ENCODE data around the gene SLC26A11. TPM values are rescaled to one million over a fixed set of nuclear protein-coding genes. Genes with fewer than 3 reads are reported as not detected.

The SLC26A11 gene
- total RNA-seq, 1 donor from 2014 or later: 8.3 TPM

DNA sequence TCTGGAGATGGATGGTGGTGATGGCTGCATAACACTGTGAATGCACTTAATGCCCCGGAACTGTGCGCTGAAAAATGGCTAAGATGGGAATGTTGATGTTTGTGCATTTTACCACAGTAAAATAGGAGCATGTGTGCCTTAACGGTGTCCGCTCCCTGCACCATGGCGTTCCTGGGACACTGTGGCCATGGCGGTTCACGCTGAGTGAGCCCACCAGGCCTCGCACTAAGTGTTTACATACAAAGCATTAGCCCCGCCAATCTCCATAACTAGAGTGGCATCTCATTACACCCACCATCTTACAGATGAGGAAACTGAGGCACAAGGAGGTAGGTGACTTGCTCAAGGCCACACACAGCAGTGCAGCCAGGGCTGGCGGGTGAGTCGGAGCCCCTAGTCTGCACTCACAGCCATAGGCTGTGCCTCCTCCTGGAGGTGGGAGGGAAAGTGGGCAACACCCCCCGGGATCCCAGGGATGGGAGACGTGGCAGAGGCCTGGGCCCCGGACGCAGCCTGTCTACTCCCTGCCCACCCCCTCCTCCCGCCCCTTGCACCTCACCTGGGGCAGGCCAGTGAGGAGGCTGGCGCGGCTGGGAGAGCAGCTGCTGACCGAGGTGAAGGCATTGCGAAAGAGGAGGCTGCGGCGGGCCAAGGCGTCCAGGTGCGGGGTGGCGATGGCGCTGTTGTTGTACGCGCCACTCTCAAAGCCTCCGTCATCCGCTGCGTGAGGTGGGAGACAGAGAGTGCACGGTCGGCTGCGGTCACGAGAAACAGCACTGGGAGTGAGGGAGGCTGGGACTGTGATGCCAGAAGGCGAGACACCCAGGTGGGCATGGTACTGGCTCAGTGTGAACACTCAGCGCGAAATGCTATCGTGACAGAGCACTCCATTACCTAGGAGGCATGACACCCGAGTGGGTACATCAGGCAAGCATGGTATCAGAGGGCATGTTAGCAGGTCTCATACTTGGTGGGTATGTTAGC is 3.5 kb upstream of the SLC26A11 start:
- intact Hi-C loops (cut with DNase I): no loop called here
- no peak for DNase-seq (ENCODE audit: low spot score)

DNA sequence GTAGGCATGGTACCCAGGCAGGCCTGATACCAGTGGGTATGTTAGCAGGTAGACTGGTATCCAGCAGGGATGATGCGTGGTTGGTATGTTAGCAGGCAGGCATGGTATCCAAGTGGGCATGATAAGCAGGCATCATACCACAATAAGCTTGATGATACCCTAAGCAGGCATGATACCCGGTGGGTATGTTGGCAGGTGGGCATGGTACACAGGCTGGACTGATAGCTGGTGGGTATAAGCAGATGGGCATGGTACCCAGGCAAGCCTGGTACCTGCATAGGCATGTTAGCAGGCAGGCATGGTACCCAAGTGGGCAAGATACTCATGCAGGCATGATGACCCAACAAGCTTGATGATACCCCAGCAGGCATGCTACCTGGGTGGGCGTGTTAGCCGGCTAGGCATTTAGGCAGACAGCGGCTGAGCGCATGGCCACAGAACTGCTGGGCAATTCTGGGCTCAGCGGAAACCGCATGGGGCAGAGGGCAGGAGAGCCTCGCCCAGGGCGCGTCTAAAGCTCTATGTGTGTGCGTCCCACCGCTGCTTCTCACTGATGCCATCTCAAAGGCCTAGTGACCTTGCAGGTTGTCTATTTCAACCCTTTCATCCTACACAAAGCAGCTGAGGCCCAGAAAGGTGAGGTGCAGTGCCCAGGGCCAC is 2.4 kb upstream of the SLC26A11 start:
- intact Hi-C loops (cut with DNase I): no loop called here
- no peak for DNase-seq (ENCODE audit: low spot score)

DNA sequence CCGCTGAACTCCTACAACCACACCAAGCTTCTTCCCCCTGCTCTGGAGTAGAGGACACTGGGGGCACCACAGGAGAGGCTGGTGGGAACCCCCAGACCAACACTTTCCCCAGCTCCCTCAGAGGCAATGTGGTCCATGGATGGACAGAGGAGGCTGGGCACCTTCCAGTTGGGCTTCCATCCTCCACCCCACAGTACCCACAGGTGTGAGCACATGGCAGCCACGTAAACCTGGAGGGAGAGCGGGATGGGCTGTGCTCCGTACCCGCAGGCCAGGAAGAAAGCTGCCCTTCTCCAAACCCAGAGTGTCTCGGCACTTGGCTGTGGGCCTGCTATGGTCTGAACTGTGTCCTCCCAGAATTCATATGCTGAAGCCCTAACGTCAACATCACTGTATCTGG is 1.8 kb upstream of the SLC26A11 start:
- intact Hi-C loops (cut with DNase I): no loop called here
- no peak for DNase-seq (ENCODE audit: low spot score)

DNA sequence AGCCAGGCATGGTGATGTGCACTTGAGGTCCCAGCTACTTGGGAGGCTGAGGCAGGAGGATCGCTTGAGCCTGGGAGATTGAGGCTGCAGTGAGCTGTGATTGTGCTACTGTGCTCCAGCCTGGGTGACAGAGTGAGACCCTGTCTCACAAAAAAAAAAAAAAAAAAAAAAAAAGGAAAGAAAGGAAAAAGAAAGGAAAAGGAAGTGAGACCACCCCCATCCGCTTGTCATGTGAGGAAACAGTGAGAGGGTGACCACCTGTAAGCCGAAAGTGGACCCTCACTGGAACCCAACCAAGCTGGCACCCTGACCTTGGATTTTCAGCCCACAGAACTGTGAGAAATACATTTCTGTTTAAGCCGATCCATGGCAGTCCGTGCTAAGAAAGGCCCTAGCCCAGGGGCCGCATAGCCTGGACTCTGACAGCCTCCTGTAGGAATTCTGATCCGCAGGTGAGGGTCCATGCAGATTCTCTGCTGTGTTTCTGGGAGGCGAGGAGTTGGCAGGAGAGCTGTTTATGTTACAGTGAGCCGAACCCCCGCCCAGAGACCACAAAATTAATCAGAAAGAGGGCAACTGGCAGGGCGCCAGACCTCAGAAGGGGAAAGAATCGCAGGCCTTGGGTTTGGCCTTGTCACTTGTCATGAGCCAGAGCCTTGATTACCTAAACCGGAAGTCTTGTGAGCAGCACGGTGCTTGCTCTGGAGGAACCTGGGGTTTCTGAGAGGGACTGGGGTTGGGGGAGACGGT is 1.0 kb upstream of the SLC26A11 start:
- DNase-seq (ENCODE audit: low spot score): peak; percentile 85
- intact Hi-C loops (cut with DNase I): no loop called here

DNA sequence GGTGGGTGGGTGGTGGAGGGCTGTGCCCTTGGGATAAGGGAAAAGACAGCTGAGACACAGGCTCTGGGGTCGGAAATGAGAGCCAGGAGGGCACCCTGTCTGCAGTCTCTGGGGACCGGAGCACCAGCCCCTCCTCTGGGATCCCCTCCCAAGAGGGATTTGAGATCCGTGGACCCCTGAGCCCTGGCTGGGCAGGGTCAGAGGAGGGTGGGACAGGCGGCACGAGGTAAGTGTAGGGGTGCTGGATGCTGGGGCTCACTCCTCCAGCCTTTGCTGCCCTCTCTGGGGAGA is 519 bp upstream of the SLC26A11 start:
- no peak for DNase-seq (ENCODE audit: low spot score)
- intact Hi-C loops (cut with DNase I): no loop called here

DNA sequence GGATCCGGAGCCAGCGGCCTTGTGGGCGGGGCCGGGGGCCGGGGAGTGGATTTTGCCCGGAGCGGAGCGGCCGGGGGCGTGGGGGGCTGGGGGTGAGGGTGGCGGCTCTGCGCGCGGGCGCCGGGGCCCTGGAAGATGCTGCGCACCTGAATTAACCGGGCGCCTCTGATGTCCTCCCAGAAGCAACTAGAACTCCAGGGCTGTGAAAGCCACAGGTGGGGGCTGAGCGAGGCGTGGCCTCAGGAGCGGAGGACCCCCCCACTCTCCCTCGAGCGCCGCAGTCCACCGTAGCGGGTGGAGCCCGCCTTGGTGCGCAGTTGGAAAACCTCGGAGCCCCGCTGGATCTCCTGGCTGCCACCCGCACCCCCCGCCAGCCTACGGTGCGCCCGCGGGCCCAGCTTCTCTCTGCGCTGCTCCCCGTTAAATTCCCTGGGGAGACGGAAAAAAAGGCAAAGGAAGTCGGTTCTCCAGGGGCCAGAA is 549 bp downstream of the SLC26A11 start:
- no peak for DNase-seq (ENCODE audit: low spot score)
- intact Hi-C loops (cut with DNase I): no loop called here

DNA sequence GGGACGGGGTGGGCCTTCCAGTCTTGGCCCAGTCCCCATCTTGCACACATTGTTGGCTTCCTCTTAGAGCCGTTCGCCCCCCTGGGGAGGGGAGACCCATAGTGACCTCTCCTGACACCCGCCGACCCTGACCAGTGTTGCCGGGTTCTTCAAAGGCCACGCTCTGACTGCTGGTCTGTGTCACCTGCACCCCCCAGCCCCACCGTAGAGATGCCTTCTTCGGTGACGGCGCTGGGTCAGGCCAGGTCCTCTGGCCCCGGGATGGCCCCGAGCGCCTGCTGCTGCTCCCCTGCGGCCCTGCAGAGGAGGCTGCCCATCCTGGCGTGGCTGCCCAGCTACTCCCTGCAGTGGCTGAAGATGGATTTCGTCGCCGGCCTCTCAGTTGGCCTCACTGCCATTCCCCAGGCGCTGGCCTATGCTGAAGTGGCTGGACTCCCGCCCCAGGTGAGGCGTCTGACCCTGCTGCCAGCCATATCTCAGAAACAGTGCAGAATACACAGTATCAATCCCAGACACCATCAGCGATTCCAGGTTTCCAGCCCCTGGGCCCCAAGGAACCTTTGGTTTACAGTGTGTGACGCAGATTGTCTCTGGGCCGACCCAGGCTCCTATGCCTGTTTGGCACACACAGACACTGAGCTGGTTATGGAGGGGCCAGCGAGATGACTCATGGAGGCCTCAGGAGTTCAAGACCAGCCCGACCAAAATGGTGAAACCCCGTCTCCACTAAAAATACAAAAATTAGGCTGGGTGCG is 1.3 kb downstream of the SLC26A11 start:
- intact Hi-C loops (cut with DNase I): no loop called here
- no peak for DNase-seq (ENCODE audit: low spot score)

DNA sequence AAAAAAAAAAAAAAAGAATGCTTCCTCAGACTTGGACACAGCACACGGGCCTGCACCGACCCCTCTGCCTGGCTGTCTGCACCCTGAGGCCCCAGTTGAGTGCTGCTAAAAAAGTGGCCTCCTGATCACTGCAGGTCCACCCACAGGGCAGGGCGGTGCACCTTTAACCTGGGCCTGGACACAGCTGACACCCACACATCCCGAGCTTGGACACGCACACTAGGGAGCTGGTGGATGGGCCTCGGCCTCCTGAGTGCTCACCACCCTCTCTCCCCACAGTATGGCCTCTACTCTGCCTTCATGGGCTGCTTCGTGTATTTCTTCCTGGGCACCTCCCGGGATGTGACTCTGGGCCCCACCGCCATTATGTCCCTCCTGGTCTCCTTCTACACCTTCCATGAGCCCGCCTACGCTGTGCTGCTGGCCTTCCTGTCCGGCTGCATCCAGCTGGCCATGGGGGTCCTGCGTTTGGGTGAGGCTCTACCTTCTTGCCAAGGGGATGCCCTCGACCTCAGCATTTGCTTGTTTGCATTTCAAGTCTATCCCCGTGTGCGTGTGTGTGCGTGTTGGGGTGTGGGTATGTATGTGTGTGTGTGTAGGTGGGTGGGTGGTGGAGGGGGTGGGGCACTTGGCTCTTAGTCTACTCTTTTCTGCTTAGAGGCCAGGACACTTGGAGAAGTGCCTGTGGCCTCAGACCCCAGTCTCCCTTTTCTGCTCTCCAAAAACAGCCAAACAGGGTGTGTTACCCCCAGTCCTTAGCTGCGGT is 2.3 kb downstream of the SLC26A11 start:
- intact Hi-C loops (cut with DNase I): no loop called here
- no peak for DNase-seq (ENCODE audit: low spot score)

DNA sequence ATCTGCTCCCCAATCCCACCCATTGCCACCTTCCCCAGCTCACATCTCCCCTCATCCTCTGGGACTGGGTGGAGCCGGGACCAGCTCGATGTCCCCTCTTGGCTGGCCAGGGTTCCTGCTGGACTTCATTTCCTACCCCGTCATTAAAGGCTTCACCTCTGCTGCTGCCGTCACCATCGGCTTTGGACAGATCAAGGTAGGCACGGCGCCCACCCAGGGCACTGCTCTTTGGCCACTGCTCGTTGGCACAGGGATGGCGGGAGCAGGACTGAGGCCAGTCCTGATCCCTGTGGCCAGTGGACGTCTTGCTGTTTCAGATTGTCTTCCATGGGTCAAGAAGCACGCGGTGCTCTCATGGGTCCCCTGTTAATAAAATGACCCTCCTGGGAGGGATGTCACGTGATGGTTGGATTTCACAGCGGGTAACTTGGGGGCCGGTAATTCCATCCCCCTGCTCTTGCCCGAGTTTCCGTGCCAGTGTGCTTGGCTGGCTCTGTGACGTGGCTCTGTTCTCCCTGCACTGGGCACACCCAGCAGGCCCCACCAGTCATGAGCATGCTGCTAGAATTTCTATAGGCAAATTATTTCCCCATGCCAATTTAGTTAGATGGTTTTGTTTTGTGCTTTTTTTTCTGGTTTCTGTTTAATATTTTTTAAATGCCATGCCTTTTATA is 3.1 kb downstream of the SLC26A11 start:
- no peak for DNase-seq (ENCODE audit: low spot score)
- intact Hi-C loops (cut with DNase I): no loop called here

DNA sequence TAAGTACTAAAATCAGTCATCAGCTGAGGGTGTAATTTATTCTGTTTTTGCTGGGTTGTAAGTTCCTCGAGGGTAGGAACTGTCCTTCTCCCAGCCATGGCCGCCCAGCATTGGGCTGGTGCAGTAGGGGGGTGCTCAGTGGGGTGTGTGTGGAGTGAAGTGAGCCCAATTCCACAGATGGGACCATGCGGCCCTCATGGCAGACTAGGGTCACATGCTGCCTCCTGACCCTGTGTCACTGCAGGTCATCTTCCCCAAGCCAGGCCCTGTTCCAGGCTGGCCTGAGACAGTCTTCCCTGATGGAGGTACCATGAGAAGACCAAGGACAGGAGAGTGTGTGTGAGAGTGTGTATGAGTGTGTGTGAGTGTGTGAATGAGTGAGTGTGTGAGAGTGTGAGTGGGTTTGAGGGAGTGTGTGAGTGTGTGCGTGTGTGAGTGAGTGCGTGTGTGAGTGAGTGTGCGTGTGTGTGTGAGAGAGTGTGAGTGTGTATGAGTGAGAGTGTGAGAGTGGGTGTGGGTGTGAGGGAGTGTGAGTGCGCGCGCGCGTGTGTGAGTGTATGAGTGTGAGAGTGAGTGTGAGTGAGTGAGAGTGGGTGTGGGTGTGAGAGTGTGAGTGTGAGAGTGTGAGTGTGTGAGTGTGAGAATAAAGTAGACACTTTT is 3.7 kb downstream of the SLC26A11 start:
- intact Hi-C loops (cut with DNase I): no loop called here
- no peak for DNase-seq (ENCODE audit: low spot score)

DNA sequence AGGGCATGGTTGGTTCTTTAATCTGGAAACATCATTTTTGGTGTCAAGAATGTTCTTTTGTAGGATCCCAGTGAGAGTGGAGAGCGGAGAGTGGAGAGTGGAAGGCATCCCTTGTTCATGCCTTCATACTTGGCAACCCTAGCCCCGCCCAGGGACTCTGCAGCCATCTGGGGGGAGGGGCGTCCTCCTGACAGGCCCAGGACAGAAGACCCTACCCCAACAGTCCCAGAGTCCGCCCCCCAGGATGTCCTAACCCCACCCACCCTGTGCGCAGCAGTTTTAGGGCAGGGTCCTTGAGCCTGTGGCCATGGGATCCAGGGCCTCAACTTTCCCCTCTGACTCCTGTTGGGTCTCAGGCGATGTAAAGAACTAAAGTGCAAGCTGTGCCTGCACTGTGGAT is 4.5 kb downstream of the SLC26A11 start:
- intact Hi-C loops (cut with DNase I): no loop called here
- no peak for DNase-seq (ENCODE audit: low spot score)

DNA sequence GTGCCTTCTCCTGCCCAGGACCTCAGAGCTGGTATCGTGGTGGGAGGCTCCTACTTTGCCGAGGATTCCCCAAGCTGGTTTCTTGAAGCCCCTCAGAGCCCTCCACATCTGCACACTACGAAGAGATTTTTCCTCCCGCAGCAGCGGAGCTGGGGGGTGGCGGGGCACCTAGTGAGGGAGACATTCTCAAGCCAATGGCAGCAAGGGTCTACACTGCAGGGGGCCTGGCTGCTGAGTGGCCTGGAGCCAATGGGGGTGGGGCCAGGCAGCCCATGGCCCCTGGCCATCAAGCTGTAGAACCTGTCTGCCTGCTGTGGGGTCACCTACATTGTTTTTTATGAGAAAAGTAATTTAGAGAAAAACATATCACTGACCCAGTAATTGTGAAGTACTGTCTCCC is 5.0 kb downstream of the SLC26A11 start:
- intact Hi-C loops (cut with DNase I): no loop called here

DNA sequence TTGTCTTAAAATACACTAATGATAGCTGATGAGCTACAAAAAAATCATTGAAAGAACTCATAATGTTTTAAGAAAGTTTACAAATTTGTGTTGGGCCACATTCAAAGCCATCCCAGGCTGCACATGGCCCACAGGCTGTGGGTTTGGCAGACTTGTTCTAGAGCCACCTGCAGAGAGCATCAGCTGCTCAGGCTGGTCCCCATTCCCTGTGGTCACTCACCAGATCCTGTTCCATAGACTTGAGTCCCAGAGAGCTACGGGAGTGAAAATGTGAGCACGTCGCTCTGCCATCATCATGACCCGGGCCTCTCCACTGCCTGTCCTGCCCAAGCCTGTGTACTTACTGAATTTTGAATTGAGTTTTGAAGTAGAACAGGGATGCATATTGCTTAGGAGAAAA is 6.9 kb downstream of the SLC26A11 start:
- intact Hi-C loops (cut with DNase I): no loop called here
- no peak for DNase-seq (ENCODE audit: low spot score)

More for the DNA sequence above, 5.0 kb downstream of the SLC26A11 start:
- no peak for DNase-seq (ENCODE audit: low spot score)

DNA sequence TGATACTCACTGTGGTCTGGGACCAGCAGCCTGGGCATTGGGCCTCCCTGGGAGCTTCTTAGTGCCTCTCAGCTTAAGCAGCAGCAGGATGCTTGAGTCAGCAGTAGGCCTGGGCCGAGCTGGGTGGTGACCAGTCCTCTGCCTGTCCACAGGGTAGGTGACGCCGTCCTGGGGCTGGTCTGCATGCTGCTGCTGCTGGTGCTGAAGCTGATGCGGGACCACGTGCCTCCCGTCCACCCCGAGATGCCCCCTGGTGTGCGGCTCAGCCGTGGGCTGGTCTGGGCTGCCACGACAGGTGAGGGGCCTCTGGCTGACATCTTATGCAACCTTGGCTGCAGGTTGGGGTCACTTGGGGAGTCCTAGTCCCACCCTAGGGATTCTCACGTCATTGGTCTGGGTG is 7.4 kb downstream of the SLC26A11 start:
- no peak for DNase-seq (ENCODE audit: low spot score)
- intact Hi-C loops (cut with DNase I): no loop called here

DNA sequence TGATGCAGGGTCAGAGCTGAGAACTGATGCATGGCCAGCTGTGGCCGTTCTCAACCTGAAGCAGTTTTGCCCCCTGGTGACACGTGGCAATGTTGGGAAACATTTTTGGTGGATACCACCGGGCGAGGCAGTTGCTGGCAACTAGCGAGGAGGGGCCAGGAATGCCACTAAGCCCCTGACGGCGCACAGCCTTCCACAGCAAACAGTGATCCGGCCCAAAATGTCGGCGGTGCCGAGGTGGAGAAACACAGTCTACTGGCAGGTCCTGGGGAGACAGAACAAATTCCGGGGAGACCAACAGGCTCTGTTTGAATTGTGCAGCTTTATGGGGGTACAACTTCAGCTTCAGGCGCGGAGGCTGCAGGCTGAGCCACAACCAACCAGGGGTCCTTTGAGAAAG is 8.2 kb downstream of the SLC26A11 start:
- no peak for DNase-seq (ENCODE audit: low spot score)
- intact Hi-C loops (cut with DNase I): no loop called here

DNA sequence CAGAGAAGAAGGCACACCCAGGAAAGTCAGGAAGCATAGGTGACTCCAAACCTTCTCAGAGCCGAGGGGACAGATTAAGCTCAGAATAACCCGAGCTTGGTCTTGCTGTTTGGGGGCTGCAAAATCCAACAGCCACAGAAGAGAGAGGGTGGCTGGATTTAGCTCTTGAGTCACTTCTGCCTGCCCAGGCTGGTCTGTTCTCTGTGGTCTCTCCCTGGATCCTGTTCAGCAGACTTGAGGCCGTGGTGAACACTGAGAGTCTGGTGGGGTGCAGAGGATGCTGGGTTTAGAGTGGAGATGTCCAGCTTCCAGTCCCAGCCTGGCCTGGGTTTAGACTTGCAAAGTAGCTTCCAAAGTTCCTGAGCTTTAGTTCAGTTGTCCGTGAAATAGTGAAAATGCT is 8.8 kb downstream of the SLC26A11 start:
- no peak for DNase-seq (ENCODE audit: low spot score)
- intact Hi-C loops (cut with DNase I): no loop called here

DNA sequence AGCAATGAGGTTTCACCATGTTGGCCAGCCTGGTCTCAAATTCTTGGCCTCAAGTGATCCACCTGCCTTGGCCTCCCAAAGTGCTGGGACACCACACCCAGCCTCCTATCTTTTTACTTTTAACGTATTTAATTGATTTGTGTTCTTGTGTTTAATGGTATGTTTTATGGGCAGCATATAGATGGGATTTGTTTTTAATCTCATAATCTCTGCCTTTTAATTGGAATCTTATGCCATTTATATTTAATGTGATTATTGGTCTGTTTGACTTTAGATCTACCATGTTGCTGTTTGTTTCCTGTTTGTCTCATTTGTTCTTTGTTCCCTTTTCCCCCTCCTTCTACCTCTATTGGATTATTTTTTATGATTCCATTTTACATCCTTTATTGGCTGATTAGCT is 12.2 kb downstream of the SLC26A11 start:
- intact Hi-C loops (cut with DNase I): no loop called here
- no peak for DNase-seq (ENCODE audit: low spot score)

DNA sequence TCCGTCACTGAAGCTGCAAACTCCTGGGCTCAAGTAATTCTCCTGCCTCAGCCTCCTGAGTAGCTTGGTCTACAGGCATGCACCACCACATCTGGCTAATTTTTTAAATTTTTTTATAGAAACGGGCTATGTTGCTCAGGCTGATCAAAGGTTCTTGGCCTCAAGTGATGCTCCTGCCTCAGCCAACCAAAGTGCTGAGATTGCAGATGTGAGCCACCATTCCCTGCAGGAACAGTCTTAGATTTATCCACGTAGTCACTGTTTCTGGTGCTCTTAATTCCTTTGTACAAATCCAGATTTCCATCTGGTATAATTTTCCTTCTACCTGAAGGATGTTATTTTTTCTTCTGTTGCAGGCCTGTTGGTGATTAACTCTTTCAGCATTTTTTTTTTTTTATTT is 13.0 kb downstream of the SLC26A11 start:
- no peak for DNase-seq (ENCODE audit: low spot score)

More for the DNA sequence above, 13.0 kb downstream of the SLC26A11 start:
- intact Hi-C loops (cut with DNase I): no loop called here
